ENCODE results near the gene ADGRF5.

ADGRF5 gene

GRCh38 chr6:46903175-46903574 lies 18.6 kb downstream of the ADGRF5 start:
- no peak for TF ChIP-seq ZFX (IDR thresholded peaks at IDR 0.05; ENCODE audit: borderline replicate concordance)
- TF ChIP-seq CTCF (IDR thresholded peaks at IDR 0.05): no peak
- no peak overlapping the region for H3K27ac ChIP-seq

GRCh38 chr6:46901882-46902314 lies 19.8 kb downstream of the ADGRF5 start:
- H3K27ac ChIP-seq: no peak overlapping the region
- no peak for TF ChIP-seq ZFX (IDR thresholded peaks at IDR 0.05; ENCODE audit: borderline replicate concordance)
- no peak for TF ChIP-seq CTCF (IDR thresholded peaks at IDR 0.05)

- H3K27ac ChIP-seq: no peak overlapping the region
- TF ChIP-seq CTCF (IDR thresholded peaks at IDR 0.05) (no peak), ZFX (IDR thresholded peaks at IDR 0.05; ENCODE audit: borderline replicate concordance) (no peak)
Measured at GRCh38 chr6:46900266-46900665, 21.5 kb downstream of the ADGRF5 start.

- TF ChIP-seq CTCF (IDR thresholded peaks at IDR 0.05): no peak
- no peak for TF ChIP-seq ZFX (IDR thresholded peaks at IDR 0.05; ENCODE audit: borderline replicate concordance)
- no peak overlapping the region for H3K27ac ChIP-seq
Measured at GRCh38 chr6:46899659-46900058, 22.1 kb downstream of the ADGRF5 start.

- TF ChIP-seq ZFX (IDR thresholded peaks at IDR 0.05; ENCODE audit: borderline replicate concordance) (no peak), CTCF (IDR thresholded peaks at IDR 0.05) (no peak)
- no peak overlapping the region for H3K27ac ChIP-seq
Measured at GRCh38 chr6:46898006-46898405, 23.7 kb downstream of the ADGRF5 start.

GRCh38 chr6:46896871-46897270 lies 24.9 kb downstream of the ADGRF5 start:
- H3K27ac ChIP-seq: no peak overlapping the region

GRCh38 chr6:46895930-46896329 lies 25.8 kb downstream of the ADGRF5 start:
- H3K27ac ChIP-seq: no peak overlapping the region
- TF ChIP-seq ZFX (IDR thresholded peaks at IDR 0.05; ENCODE audit: borderline replicate concordance) (no peak), CTCF (IDR thresholded peaks at IDR 0.05) (no peak)

More at GRCh38 chr6:46896871-46897270, 24.9 kb downstream of the ADGRF5 start:
- TF ChIP-seq CTCF (IDR thresholded peaks at IDR 0.05): no peak
- no peak for TF ChIP-seq ZFX (IDR thresholded peaks at IDR 0.05; ENCODE audit: borderline replicate concordance)

All from 22Rv1 (cell line).